NCI-H2171 (cell line): Measurements from ENCODE around the gene PDCD4.

ENCODE experiments used
- DNase-seq: peaks from one replicate; lab custom pipeline; 2025; lab: John Stamatoyannopoulos, UW

PDCD4 gene

GRCh38 chr10:110842326-110842904 is 29.3 kb upstream of the PDCD4 start:
- DNase-seq, result no peak

- DNase-seq, result peak; percentile 32
Measured at GRCh38 chr10:110843031-110843430, 28.7 kb upstream of the PDCD4 start.

DNA sequence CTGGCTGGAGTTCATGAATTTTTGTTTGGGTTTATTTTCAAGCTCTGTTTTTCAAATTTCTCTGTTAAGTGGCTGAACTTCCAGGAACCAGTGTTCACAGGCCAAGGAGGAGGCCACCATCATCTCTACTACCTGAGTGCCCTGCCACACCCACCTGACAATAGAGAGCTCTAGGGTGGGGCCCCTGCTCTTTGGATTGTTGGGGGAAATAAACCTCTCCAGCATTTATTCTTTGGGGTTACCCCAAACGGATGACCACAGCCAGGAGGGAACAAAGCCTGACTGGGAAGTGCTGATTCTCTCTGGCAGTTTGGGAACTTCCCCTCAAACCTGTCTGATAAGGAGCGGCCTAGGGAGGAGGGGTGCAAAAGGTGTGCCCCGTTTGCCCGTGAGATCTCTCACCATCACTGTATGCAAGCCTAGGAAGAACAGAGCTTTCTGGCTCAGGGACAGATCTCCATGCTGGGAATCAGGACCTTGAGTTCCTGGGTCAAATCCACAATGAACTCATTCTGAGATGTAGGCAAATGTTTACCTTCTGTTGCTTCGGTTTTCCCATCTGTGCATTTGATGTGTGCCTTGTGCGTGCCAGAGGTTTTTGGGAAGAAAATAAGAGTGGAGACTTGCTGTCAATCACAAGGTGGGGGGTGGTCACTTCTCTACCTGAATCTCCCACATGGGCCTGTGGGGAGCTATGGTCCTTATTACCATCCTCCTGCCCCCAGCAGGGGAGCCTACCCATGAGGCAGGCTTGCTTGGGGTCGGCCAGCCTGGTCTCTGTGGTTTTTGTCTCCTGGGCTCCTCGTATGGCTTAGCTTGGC is 27.7 kb upstream of the PDCD4 start:
- DNase-seq, result peak; percentile 29

DNA sequence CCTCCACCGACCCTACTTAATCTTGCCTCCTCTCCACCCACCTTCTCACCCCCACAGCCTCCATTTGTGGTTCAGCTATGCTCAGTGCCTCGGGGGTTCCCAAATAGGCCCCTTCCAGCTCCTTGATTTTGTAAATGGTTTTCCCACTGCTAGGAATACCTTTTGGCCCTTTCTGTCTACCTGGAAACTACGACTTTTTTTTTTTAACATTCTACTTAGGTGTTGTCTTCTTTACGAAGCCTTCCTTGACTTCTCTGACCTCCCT is 27.2 kb upstream of the PDCD4 start:
- DNase-seq, result no peak

DNA sequence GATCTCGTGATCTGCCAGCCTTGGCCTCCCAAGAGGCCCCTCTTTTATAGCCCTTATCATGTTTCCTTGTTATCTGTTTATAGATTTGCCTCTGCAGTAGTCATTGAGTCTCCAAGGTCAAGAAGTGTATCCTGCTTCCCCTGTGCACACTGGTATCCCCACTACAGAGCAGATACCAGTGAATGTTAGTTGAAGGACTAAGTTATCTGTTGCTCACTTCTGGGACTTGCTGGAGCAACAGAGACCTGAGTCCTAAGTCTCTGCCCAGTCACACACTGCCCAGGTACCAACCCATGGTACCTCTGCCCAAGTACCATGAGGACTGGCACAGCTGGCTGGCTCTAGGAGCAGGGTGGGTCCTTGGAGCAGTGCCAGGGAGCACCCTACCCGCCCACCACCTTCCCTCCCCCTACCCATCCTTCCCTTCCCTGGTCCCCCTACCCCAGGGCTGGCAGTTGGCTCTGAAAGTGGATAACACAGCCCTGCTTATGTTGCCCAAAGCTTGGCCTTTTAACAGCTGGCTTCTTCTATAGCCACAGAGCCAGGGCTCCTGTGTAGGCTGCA is 26.5 kb upstream of the PDCD4 start:
- DNase-seq, result no peak

GRCh38 chr10:110845756-110846620 is 25.7 kb upstream of the PDCD4 start:
- DNase-seq, result no peak

DNA sequence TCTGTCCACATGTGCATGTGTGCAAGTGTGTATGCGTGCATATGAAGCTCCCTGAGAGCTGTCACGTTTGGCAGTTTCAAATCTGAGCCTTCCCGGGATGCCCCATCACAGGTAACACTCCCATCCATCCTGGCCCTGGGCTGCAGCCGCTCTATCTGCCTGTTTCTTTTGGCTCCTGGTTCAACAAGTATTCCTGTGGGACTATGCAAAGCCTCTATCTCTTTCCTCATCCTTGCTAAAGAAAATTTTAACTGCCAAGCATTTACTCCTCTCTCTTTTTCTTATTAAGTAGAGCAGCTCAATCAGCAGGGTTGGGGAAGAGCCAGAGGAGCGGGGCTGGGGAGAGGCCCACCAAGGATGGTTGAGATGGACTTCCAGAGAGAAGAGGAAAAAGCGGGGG is 24.4 kb upstream of the PDCD4 start:
- no peak for DNase-seq

DNA sequence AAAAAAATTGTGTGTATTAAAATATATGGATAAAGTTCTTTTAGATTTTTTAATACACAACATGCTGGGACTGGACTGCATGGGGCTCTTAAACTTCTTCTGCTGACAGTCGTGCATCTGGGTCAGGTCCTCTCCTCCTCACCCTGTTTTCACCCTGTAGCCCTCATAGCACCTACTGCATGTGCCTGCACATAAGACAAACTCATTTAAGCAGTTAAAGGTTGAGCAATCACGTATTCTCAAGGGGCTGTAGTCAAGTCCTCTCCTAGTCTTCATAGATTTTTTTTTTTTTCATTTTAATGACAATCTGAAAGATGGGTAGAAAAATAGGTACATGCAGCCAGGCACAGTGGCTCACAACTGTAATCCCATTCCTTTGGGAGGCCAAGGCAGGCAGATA is 23.6 kb upstream of the PDCD4 start:
- no peak for DNase-seq

- DNase-seq, result no peak
Measured at GRCh38 chr10:110850099-110850498, 21.6 kb upstream of the PDCD4 start.

GRCh38 chr10:110851020-110851612 is 20.6 kb upstream of the PDCD4 start:
- DNase-seq, result no peak

GRCh38 chr10:110852255-110852896 is 19.4 kb upstream of the PDCD4 start:
- DNase-seq, result no peak

- no peak for DNase-seq
Measured at GRCh38 chr10:110852947-110853346, 18.8 kb upstream of the PDCD4 start.

GRCh38 chr10:110853921-110854605 is 17.7 kb upstream of the PDCD4 start:
- DNase-seq, result no peak

GRCh38 chr10:110857265-110858171 is 14.2 kb upstream of the PDCD4 start:
- peak; percentile 87 for DNase-seq

GRCh38 chr10:110858297-110858934 is 13.3 kb upstream of the PDCD4 start:
- no peak for DNase-seq

DNA sequence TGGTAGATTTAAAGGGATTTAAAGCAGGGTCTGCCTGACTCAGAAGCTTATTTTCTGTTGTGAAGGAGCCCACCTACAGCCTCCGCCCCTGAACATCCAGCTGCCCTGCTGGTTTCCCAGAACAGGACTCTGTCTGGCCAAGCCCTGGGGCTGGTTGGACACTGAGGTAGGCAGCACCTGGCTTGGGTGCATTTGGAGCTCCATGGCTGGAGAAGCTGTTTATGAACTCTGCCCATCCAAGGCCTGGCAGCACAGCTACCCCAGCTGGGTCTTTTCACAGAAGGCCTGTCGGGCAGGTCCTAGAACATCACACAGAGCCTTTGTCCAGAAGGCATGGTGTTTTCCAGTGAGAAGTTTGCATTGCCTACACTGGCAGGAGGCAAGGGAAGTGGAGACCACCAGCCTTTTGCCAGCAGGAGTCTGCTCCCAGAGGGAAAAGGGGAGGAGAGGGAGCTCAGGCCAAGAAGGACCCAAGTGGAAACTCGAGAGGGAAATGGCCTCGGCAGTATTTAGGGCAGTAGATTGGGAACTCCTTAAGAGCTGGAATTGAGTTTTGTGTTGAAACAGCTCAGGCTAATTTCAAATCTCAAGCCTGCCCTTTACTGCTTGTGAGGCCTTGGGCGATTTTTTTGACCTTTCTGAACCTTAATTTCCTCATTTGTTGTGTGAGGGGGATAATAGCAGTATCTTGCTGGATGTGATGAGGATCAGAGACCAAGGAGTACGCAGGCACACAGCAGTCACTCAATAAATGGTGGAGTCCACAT is 12.3 kb upstream of the PDCD4 start:
- DNase-seq, result no peak

DNA sequence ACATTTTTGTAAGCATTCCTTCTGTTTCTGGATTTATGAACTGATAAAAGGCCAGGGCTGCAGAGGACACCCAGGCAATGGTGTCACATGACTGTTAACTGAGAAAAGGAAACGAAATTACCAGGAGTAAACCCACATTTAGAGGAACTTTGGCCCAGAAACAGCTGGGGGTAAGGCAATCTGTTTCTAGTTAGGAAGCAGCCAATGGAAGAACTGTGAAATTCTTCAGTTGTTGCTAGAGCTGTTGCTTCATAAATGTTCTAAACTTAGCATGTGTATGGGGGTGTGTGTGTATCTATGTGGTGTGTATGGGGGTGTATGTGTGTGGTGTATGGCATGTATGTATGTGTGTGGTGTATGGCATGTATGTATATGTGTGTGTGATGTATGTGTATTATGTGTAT is 11.8 kb upstream of the PDCD4 start:
- no peak for DNase-seq

DNA sequence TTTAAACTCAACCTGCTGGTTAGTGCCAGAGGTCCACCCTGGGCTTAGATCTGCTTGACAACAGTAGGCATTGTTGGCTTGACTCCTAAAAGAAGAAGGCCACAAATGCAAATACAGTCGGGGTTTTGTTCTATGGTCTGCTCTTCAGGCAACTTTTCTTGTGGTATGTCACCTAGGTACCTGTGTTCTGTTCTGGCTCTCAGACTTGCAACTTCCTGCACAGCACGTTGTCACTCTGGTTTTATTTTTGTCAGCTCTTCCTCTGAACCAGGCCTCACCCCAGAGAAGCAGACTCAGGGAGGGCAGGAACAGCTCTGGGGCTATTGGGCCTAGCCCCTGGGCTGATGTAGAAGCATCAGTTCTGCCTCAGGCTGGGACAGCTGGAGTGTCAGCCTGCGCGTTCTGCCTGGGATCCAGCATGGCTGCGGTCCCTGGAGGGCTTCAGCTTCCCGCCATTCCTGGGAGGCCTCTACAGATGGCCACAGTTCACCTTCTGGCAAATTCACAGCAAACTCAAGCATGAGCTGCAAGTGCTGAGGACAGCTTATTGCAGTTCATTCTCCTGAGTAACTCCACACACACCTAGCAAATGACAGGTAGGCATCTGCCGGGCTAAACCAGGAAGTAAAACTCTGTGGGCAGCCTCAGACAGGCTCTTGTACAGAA is 11.0 kb upstream of the PDCD4 start:
- DNase-seq, result peak; percentile 67
